Glutamatergic neuron (in vitro differentiated cells): Measurements from ENCODE around the gene ADGRB3. TPM values are rescaled to one million over a fixed set of nuclear protein-coding genes. Genes with fewer than 3 reads are reported as not detected.

Source experiments
- DNase-seq: peaks from one replicate; pipeline ENCODE4 v3.0.0; 2022
- H3K27ac Mint-ChIP-seq: one replicate; pipeline ENCODE4 v1.8.0; 2020; ENCODE audit warnings: mild to moderate bottlenecking, mixed read lengths, inconsistent platforms; ENCODE audit not compliant: unreplicated experiment
- H3K27me3 Mint-ChIP-seq: one replicate; pipeline ENCODE4 v1.8.0; 2020; ENCODE audit warnings: mild to moderate bottlenecking, moderate library complexity, mixed read lengths, inconsistent platforms; ENCODE audit not compliant: unreplicated experiment
- H3K36me3 Mint-ChIP-seq: one replicate; pipeline ENCODE4 v1.8.0; 2020; ENCODE audit warnings: mild to moderate bottlenecking, mixed read lengths, inconsistent platforms; ENCODE audit not compliant: unreplicated experiment
- H3K4me1 Mint-ChIP-seq: one replicate; pipeline ENCODE4 v1.8.0; 2020; ENCODE audit warnings: mild to moderate bottlenecking, low read depth, mixed read lengths, inconsistent platforms; ENCODE audit not compliant: unreplicated experiment
- H3K4me3 Mint-ChIP-seq: one replicate; pipeline ENCODE4 v1.8.0; 2020; ENCODE audit warnings: mild to moderate bottlenecking, mixed read lengths, inconsistent platforms; ENCODE audit not compliant: unreplicated experiment
- H3K9me3 Mint-ChIP-seq: one replicate; pipeline ENCODE4 v1.8.0; 2020; ENCODE audit warnings: mild to moderate bottlenecking, moderate library complexity, mixed read lengths, inconsistent platforms; ENCODE audit not compliant: unreplicated experiment
- CTCF ChIP-seq: fragments of 200-600 bp; sonication (generic); IDR thresholded peaks from one replicate; pipeline ENCODE4 v1.5.0; 2021; ENCODE audit not compliant: partially characterized antibody, unreplicated experiment
- total RNA-seq: library from RNA; stranded (reverse); fragmentation: NEBNext Ultra II Directional; extraction: Animal tissue kit (Norgen Biotek cat#: 25700); gene quantifications from one replicate; pipeline ENCODE4 v1.2.1, GENCODE V29; 2021; ENCODE audit not compliant: unreplicated experiment

Gene ADGRB3
- total RNA-seq, 1 donor from 2014 or later = 7.3 TPM

DNA sequence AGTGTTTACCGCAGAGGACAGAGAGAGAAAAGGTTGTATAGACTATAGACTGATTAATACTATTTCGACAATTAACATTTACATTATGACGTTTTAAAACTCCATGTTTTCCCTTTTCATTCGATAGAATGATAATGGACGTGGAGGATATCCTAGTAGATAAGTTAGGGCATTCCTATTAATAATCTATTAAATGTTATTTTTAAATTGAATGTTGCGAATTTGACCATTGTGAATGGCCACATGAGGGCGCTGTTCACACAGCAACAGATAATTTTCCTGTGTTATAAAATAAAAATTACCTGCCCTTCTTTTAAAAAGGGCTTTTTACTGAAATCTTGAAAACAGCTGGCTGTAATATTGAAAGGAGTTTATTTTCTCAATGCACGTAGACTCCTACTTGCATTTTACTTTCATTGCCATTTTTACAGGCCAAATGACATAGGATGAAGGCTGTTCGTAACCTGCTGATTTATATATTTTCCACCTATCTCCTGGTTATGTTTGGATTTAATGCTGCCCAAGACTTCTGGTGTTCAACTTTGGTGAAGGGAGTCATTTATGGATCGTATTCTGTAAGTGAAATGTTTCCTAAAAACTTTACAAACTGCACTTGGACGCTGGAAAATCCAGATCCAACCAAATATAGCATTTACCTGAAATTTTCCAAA, 3.3 kb downstream of the ADGRB3 start:
- Mint-ChIP-seq H3K36me3 (no peaks in the 10 kb centered on the region), H3K27me3 (peaks cover 12% of the 10 kb centered on the region), H3K27ac (no peak overlapping the region), H3K4me3 (peak overlapping the region; percentile 0), H3K4me1 (peaks cover 33% of the 10 kb centered on the region), H3K9me3 (peaks cover 12% of the 10 kb centered on the region)
- DNase-seq = peak; percentile 50
- peak; percentile 98 for TF ChIP-seq CTCF

GRCh38 chr6:68639211-68639610, 4.1 kb downstream of the ADGRB3 start:
- Mint-ChIP-seq H3K4me1 (peaks cover 28% of the 10 kb centered on the region), H3K4me3 (peak overlapping the region; percentile 40), H3K27ac (no peak overlapping the region), H3K36me3 (no peaks in the 10 kb centered on the region), H3K27me3 (peaks cover 10% of the 10 kb centered on the region), H3K9me3 (peaks cover 8% of the 10 kb centered on the region)
- no peak for DNase-seq
- no peak for TF ChIP-seq CTCF

- no peak for DNase-seq
- Mint-ChIP-seq H3K4me1 (peaks cover 28% of the 10 kb centered on the region), H3K9me3 (peaks cover 3% of the 10 kb centered on the region), H3K27ac (no peak overlapping the region), H3K4me3 (peak overlapping the region; percentile 58), H3K27me3 (peaks cover 10% of the 10 kb centered on the region), H3K36me3 (no peaks in the 10 kb centered on the region)
- TF ChIP-seq CTCF = no peak
Observed at GRCh38 chr6:68639826-68640490, 4.9 kb downstream of the ADGRB3 start.

GRCh38 chr6:68640491-68640835, 5.4 kb downstream of the ADGRB3 start:
- DNase-seq = no peak
- peak overlapping the region; percentile 58 for H3K4me3 Mint-ChIP-seq
- peaks cover 3% of the 10 kb centered on the region for H3K9me3 Mint-ChIP-seq
- H3K27me3 Mint-ChIP-seq = peaks cover 10% of the 10 kb centered on the region
- no peaks in the 10 kb centered on the region for H3K36me3 Mint-ChIP-seq
- TF ChIP-seq CTCF = no peak
- H3K4me1 Mint-ChIP-seq = peaks cover 28% of the 10 kb centered on the region
- no peak overlapping the region for H3K27ac Mint-ChIP-seq

- peaks cover 26% of the 10 kb centered on the region for H3K4me1 Mint-ChIP-seq
- H3K27me3 Mint-ChIP-seq = peaks cover 5% of the 10 kb centered on the region
- no peak for TF ChIP-seq CTCF
- no peaks in the 10 kb centered on the region for H3K36me3 Mint-ChIP-seq
- no peak overlapping the region for H3K27ac Mint-ChIP-seq
- H3K4me3 Mint-ChIP-seq = no peak overlapping the region
- no peak for DNase-seq
- H3K9me3 Mint-ChIP-seq = peaks cover 1% of the 10 kb centered on the region
Observed at GRCh38 chr6:68641172-68641571, 6.1 kb downstream of the ADGRB3 start.
